K562 (cell line): ENCODE measurements around the gene ETS2. TPM values are rescaled to one million over a fixed set of nuclear protein-coding genes. Genes with fewer than 3 reads are reported as not detected.

Source experiments
- FOS ChIP-seq: IDR thresholded peaks from 3 replicates; pipeline ENCODE4 v1.6.1; 2011; ENCODE audit not compliant: insufficient read length; ENCODE audit errors: extremely low read depth
- ILF3 ChIP-seq: fragments of 450-650 bp; IDR thresholded peaks from 2 replicates; pipeline ENCODE4 v1.6.1; 2018; ENCODE audit warnings: antibody characterized with exemption, mild to moderate bottlenecking, moderate library complexity, borderline replicate concordance
- KLF13 ChIP-seq: fragments of 450-650 bp; IDR thresholded peaks from 2 replicates; pipeline ENCODE4 v1.6.1; 2016; ENCODE audit warnings: missing genetic modification characterization, low read depth, mild to moderate bottlenecking, missing compliant biosample characterization, moderate library complexity, borderline replicate concordance
- MTA2 ChIP-seq: fragments of 450-650 bp; IDR thresholded peaks from 2 replicates; pipeline ENCODE4 v1.6.1; 2016; ENCODE audit warnings: low read depth
- NFE2 ChIP-seq: IDR thresholded peaks from 2 replicates; pipeline ENCODE4 v1.6.1; 2014; ENCODE audit warnings: antibody characterized with exemption, low read depth
- NFXL1 ChIP-seq: fragments of 450-650 bp; formaldehyde crosslinking; IDR thresholded peaks from 2 replicates; pipeline ENCODE4 v1.4.0; 2021; ENCODE audit warnings: mild to moderate bottlenecking
- SRSF9 ChIP-seq: fragments of 200-400 bp; formaldehyde crosslinking; IDR thresholded peaks from 2 replicates; pipeline ENCODE4 v1.6.1; 2017; ENCODE audit warnings: low read depth, low read length, borderline replicate concordance
- TEAD4 ChIP-seq, 2 experiments: sonication (generic) in 1 of 2; formaldehyde crosslinking in 1 of 2; IDR thresholded peaks; 2 replicates each; pipeline versions ENCODE4 v1.6.1 to v1.8.0; 2012 to 2022; ENCODE audit warnings: borderline replicate concordance in 1 of 2, inconsistent platforms in 1 of 2, low read length in 1 of 2, mild to moderate bottlenecking in 1 of 2, missing genetic modification reagents in 1 of 2
- ZNF780A ChIP-seq: fragments of 250-450 bp; sonication (Bioruptor Pico); IDR thresholded peaks from 2 replicates; pipeline ENCODE4 v1.5.0; 2021; ENCODE audit warnings: mild to moderate bottlenecking
- polyA plus RNA-seq, 8 experiments: library from polyadenylated mRNA; depleted of rRNA in 4 of 8; stranded (reverse) in 5 of 8; unstranded in 3 of 8; fragments of >200 nt; fragmentation: Nextera tagmentation in 2 of 8; fragmentation: Illumina TruSeq in 1 of 8; extraction: Ambion mirVana in 2 of 8; extraction: Trizol in 1 of 8; gene quantifications; 2 replicates each; pipeline versions ENCODE4 v1.2.1 to v1.2.3, GENCODE V29; 2011 to 2014; ENCODE audit warnings: inconsistent platforms in 1 of 8, missing spikeins in 1 of 8
- total RNA-seq, 7 experiments: library from RNA; depleted of rRNA in 6 of 7; stranded (reverse); fragments of >200 nt in 6 of 7; fragmentation: Illumina TruSeq in 2 of 7; extraction: Trizol in 2 of 7; gene quantifications; 2 replicates each; pipeline versions ENCODE4 v1.2.1 to v1.2.3, GENCODE V29; 2011 to 2021; ENCODE audit warnings: low replicate concordance in 1 of 7
- TF ChIP-seq, protein P1 (sequence below): fragments of 250-450 bp; sonication (Bioruptor Pico); IDR thresholded peaks from 2 replicates; pipeline ENCODE4 v1.5.0; 2020; ENCODE audit warnings: mild to moderate bottlenecking, borderline replicate concordance
- TF ChIP-seq, protein P2 (sequence below): IDR thresholded peaks from 2 replicates; pipeline ENCODE4 v1.6.1; 2016; ENCODE audit warnings: missing genetic modification characterization, missing compliant biosample characterization
- TF ChIP-seq, protein P3 (sequence below): fragments of 250-450 bp; sonication (Bioruptor Pico); IDR thresholded peaks from 2 replicates; pipeline ENCODE4 v1.5.0; 2022; ENCODE audit warnings: mild to moderate bottlenecking
- TF ChIP-seq, protein P4 (sequence below): IDR thresholded peaks from 2 replicates; pipeline ENCODE4 v1.6.1; 2012; ENCODE audit warnings: low read depth, low read length, improper control_type of control experiment, borderline replicate concordance
- TF ChIP-seq, protein P5 (sequence below): fragments of 250-450 bp; sonication (Bioruptor Pico); IDR thresholded peaks from 2 replicates; pipeline ENCODE4 v1.4.0; 2020
- TF ChIP-seq, protein P6 (sequence below): sonication (generic); formaldehyde crosslinking; IDR thresholded peaks from 2 replicates; pipeline ENCODE4 v1.8.1; 2023; ENCODE audit warnings: mild to moderate bottlenecking, missing genetic modification reagents

Gene ETS2
- total and polyA plus RNA-seq, 9 of the 15 experiments (the other 6 are each of a cell fraction or from before 2014, with no cell fraction given), result 1.7 to 24.4 (median 12.2) TPM

DNA sequence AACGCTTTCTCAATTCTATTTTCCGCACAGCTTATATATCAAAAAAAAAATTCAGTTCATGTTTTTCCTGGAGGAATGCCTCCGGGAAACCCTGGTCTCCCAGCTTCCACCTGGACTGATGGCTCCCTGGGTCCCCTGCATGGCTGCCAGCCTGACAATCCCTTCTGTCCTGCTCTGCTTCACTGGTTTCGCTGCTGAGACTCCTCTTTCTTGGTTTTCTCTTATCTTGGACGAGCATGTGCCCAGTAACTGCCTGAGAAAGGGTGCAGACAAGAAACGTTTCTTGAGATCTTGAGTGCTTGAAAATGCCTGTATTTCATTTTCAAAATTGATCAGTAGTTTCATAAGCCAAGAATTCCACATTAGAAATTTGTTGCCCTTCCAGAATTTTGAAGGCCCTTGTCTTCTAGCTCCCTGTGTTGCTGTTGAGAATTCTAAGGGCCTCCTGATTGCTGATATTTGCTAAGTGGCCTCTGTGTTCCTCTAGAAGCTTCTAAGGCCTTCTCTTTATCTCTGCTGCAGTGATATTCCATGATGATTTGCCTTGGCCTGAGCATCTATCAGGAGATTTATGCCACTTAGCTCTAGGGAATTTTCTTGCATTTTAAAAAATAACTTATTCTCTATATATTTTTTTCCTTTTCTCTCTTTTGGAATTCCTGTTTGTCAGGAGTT lies 44.7 kb downstream of the ETS2 start (continued):
- TF ChIP-seq, protein P1, sequence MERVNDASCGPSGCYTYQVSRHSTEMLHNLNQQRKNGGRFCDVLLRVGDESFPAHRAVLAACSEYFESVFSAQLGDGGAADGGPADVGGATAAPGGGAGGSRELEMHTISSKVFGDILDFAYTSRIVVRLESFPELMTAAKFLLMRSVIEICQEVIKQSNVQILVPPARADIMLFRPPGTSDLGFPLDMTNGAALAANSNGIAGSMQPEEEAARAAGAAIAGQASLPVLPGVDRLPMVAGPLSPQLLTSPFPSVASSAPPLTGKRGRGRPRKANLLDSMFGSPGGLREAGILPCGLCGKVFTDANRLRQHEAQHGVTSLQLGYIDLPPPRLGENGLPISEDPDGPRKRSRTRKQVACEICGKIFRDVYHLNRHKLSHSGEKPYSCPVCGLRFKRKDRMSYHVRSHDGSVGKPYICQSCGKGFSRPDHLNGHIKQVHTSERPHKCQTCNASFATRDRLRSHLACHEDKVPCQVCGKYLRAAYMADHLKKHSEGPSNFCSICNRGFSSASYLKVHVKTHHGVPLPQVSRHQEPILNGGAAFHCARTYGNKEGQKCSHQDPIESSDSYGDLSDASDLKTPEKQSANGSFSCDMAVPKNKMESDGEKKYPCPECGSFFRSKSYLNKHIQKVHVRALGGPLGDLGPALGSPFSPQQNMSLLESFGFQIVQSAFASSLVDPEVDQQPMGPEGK (CRISPR knock-in tag), result no peak
- TF ChIP-seq SRSF9, result no peak
- TF ChIP-seq FOS, result no peak
- TF ChIP-seq NFXL1 (CRISPR knock-in tag), result no peak
- TF ChIP-seq KLF13 (tag), result no peak
- TF ChIP-seq TEAD4 (IDR thresholded peaks at IDR 0.05; ENCODE audit: low read length), result peak; percentile 78
- no peak for TF ChIP-seq TEAD4 (CRISPR knock-in tag; IDR thresholded peaks at IDR 0.05; ENCODE audit: borderline replicate concordance)
- no peak for TF ChIP-seq NFE2
- TF ChIP-seq, protein P2, sequence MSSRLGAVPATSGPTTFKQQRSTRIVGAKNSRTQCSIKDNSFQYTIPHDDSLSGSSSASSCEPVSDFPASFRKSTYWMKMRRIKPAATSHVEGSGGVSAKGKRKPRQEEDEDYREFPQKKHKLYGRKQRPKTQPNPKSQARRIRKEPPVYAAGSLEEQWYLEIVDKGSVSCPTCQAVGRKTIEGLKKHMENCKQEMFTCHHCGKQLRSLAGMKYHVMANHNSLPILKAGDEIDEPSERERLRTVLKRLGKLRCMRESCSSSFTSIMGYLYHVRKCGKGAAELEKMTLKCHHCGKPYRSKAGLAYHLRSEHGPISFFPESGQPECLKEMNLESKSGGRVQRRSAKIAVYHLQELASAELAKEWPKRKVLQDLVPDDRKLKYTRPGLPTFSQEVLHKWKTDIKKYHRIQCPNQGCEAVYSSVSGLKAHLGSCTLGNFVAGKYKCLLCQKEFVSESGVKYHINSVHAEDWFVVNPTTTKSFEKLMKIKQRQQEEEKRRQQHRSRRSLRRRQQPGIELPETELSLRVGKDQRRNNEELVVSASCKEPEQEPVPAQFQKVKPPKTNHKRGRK, result 0 out of 2 replicates have a peak, but pooled peaks have one; percentile 31
- TF ChIP-seq, protein P3, sequence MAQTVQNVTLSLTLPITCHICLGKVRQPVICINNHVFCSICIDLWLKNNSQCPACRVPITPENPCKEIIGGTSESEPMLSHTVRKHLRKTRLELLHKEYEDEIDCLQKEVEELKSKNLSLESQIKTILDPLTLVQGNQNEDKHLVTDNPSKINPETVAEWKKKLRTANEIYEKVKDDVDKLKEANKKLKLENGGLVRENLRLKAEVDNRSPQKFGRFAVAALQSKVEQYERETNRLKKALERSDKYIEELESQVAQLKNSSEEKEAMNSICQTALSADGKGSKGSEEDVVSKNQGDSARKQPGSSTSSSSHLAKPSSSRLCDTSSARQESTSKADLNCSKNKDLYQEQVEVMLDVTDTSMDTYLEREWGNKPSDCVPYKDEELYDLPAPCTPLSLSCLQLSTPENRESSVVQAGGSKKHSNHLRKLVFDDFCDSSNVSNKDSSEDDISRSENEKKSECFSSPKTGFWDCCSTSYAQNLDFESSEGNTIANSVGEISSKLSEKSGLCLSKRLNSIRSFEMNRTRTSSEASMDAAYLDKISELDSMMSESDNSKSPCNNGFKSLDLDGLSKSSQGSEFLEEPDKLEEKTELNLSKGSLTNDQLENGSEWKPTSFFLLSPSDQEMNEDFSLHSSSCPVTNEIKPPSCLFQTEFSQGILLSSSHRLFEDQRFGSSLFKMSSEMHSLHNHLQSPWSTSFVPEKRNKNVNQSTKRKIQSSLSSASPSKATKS (CRISPR knock-in tag), result no peak
- TF ChIP-seq, protein P4, sequence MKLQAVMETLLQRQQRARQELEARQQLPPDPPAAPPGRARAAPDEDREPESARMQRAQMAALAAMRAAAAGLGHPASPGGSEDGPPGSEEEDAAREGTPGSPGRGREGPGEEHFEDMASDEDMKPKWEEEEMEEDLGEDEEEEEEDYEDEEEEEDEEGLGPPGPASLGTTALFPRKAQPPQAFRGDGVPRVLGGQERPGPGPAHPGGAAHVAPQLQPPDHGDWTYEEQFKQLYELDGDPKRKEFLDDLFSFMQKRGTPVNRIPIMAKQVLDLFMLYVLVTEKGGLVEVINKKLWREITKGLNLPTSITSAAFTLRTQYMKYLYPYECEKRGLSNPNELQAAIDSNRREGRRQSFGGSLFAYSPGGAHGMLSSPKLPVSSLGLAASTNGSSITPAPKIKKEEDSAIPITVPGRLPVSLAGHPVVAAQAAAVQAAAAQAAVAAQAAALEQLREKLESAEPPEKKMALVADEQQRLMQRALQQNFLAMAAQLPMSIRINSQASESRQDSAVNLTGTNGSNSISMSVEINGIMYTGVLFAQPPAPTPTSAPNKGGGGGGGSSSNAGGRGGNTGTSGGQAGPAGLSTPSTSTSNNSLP, result no peak
- TF ChIP-seq, protein P5, sequence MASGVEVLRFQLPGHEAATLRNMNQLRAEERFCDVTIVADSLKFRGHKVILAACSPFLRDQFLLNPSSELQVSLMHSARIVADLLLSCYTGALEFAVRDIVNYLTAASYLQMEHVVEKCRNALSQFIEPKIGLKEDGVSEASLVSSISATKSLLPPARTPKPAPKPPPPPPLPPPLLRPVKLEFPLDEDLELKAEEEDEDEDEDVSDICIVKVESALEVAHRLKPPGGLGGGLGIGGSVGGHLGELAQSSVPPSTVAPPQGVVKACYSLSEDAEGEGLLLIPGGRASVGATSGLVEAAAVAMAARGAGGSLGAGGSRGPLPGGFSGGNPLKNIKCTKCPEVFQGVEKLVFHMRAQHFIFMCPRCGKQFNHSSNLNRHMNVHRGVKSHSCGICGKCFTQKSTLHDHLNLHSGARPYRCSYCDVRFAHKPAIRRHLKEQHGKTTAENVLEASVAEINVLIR, result no peak; the same call in 1 of the 2 replicates
- TF ChIP-seq MTA2, result peak; percentile 49
- TF ChIP-seq, protein P6, sequence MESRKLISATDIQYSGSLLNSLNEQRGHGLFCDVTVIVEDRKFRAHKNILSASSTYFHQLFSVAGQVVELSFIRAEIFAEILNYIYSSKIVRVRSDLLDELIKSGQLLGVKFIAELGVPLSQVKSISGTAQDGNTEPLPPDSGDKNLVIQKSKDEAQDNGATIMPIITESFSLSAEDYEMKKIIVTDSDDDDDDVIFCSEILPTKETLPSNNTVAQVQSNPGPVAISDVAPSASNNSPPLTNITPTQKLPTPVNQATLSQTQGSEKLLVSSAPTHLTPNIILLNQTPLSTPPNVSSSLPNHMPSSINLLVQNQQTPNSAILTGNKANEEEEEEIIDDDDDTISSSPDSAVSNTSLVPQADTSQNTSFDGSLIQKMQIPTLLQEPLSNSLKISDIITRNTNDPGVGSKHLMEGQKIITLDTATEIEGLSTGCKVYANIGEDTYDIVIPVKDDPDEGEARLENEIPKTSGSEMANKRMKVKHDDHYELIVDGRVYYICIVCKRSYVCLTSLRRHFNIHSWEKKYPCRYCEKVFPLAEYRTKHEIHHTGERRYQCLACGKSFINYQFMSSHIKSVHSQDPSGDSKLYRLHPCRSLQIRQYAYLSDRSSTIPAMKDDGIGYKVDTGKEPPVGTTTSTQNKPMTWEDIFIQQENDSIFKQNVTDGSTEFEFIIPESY (CRISPR knock-in tag), result no peak
- TF ChIP-seq ILF3, result no peak
- no peak for TF ChIP-seq ZNF780A (CRISPR knock-in tag)
